ENCODE measurements around the gene FHAD1.

The FHAD1 gene

DNA sequence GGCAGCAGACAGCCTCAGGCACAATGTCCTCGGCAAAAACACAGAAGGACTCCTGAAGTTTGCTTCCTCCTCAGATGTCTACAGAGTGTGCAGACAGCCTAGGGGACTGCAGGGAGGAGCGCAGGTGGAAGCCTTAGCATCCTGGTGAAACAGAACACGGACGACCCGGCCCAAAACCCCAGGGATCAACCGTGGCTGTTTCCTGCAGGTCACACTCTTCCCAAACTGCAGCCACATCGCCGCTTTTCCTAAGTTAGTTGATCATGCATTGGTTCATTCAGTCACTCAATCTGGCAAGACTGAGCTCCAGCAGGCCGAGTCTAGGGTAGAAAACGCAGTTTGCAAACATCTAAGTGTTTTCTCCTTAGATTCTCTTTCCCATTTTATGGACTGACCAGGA is 33.4 kb downstream of the FHAD1 start (continued):
- TF ChIP-seq TOX (CRISPR knock-in tag; IDR thresholded peaks at IDR 0.05; ENCODE audit: borderline replicate concordance) (no peak), BACH2 (CRISPR knock-in tag; IDR thresholded peaks at IDR 0.05; ENCODE audit: borderline replicate concordance) (no peak), PPARA (CRISPR knock-in tag; IDR thresholded peaks at IDR 0.05; ENCODE audit: borderline replicate concordance) (no peak), ZNF70 (CRISPR knock-in tag; IDR thresholded peaks at IDR 0.05) (no peak), CSDC2 (CRISPR knock-in tag; IDR thresholded peaks at IDR 0.05) (no peak), RARB (CRISPR knock-in tag; IDR thresholded peaks at IDR 0.05) (no peak), ISL1 (CRISPR knock-in tag; IDR thresholded peaks at IDR 0.05) (no peak), POU6F1 (CRISPR knock-in tag; IDR thresholded peaks at IDR 0.05; ENCODE audit: borderline replicate concordance, low read depth) (no peak)

GRCh38 chr1:15282038-15282437 is 35.0 kb downstream of the FHAD1 start:
- no peak for ATAC-seq
- TF ChIP-seq, protein P1, sequence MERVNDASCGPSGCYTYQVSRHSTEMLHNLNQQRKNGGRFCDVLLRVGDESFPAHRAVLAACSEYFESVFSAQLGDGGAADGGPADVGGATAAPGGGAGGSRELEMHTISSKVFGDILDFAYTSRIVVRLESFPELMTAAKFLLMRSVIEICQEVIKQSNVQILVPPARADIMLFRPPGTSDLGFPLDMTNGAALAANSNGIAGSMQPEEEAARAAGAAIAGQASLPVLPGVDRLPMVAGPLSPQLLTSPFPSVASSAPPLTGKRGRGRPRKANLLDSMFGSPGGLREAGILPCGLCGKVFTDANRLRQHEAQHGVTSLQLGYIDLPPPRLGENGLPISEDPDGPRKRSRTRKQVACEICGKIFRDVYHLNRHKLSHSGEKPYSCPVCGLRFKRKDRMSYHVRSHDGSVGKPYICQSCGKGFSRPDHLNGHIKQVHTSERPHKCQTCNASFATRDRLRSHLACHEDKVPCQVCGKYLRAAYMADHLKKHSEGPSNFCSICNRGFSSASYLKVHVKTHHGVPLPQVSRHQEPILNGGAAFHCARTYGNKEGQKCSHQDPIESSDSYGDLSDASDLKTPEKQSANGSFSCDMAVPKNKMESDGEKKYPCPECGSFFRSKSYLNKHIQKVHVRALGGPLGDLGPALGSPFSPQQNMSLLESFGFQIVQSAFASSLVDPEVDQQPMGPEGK (CRISPR knock-in tag; IDR thresholded peaks at IDR 0.05; ENCODE audit: borderline replicate concordance): no peak
- TF ChIP-seq ZNF70 (CRISPR knock-in tag; IDR thresholded peaks at IDR 0.05) (no peak), PPARA (CRISPR knock-in tag; IDR thresholded peaks at IDR 0.05; ENCODE audit: borderline replicate concordance) (no peak), OSR1 (CRISPR knock-in tag; IDR thresholded peaks at IDR 0.05) (no peak), SNAI2 (CRISPR knock-in tag; IDR thresholded peaks at IDR 0.05) (no peak), ZNF565 (CRISPR knock-in tag; conservative IDR thresholded peaks at IDR 0.05; ENCODE audit: low read depth) (no peak), ZC3H10 (CRISPR knock-in tag; IDR thresholded peaks at IDR 0.05) (no peak), ISL1 (CRISPR knock-in tag; IDR thresholded peaks at IDR 0.05) (no peak), ESRRG (CRISPR knock-in tag; IDR thresholded peaks at IDR 0.05) (no peak)
- TF ChIP-seq, protein P2, sequence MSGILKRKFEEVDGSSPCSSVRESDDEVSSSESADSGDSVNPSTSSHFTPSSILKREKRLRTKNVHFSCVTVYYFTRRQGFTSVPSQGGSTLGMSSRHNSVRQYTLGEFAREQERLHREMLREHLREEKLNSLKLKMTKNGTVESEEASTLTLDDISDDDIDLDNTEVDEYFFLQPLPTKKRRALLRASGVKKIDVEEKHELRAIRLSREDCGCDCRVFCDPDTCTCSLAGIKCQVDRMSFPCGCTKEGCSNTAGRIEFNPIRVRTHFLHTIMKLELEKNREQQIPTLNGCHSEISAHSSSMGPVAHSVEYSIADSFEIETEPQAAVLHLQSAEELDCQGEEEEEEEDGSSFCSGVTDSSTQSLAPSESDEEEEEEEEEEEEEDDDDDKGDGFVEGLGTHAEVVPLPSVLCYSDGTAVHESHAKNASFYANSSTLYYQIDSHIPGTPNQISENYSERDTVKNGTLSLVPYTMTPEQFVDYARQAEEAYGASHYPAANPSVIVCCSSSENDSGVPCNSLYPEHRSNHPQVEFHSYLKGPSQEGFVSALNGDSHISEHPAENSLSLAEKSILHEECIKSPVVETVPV (CRISPR knock-in tag; IDR thresholded peaks at IDR 0.05): no peak

GRCh38 chr1:15282810-15283474 is 35.9 kb downstream of the FHAD1 start:
- TF ChIP-seq, protein P2 (CRISPR knock-in tag; IDR thresholded peaks at IDR 0.05): no peak
- no peak; the same call in 2 of the 3 replicates for ATAC-seq

- TF ChIP-seq ZC3H10 (CRISPR knock-in tag; IDR thresholded peaks at IDR 0.05): no peak
- TF ChIP-seq ZFP3 (CRISPR knock-in tag; IDR thresholded peaks at IDR 0.05): no peak
- ATAC-seq: peak; percentile 89
Observed at GRCh38 chr1:15283526-15283925, 36.5 kb downstream of the FHAD1 start.

DNA sequence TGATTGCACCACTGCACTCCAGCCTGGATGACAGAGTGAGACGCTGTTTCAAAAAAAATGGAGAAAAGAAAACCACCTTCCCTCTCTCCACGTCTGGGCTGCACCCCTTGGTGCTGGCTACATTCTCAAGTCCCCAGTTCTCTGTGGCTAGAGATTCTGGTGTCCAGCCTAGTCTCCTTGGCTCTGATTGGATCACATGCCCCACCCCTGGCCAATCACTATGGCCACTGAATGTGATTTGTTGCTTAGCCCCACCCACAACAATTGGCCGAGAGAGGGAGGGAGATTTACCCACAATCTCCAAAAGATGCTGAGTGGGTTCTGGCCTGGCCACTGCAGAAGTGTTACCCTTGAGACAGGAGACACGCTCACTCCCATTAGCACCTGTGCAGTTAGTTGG is 39.4 kb downstream of the FHAD1 start:
- no peak for ATAC-seq
- no peak for TF ChIP-seq ESRRG (CRISPR knock-in tag; IDR thresholded peaks at IDR 0.05)
- TF ChIP-seq, protein P3, sequence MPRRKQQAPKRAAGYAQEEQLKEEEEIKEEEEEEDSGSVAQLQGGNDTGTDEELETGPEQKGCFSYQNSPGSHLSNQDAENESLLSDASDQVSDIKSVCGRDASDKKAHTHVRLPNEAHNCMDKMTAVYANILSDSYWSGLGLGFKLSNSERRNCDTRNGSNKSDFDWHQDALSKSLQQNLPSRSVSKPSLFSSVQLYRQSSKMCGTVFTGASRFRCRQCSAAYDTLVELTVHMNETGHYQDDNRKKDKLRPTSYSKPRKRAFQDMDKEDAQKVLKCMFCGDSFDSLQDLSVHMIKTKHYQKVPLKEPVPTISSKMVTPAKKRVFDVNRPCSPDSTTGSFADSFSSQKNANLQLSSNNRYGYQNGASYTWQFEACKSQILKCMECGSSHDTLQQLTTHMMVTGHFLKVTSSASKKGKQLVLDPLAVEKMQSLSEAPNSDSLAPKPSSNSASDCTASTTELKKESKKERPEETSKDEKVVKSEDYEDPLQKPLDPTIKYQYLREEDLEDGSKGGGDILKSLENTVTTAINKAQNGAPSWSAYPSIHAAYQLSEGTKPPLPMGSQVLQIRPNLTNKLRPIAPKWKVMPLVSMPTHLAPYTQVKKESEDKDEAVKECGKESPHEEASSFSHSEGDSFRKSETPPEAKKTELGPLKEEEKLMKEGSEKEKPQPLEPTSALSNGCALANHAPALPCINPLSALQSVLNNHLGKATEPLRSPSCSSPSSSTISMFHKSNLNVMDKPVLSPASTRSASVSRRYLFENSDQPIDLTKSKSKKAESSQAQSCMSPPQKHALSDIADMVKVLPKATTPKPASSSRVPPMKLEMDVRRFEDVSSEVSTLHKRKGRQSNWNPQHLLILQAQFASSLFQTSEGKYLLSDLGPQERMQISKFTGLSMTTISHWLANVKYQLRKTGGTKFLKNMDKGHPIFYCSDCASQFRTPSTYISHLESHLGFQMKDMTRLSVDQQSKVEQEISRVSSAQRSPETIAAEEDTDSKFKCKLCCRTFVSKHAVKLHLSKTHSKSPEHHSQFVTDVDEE (CRISPR knock-in tag; IDR thresholded peaks at IDR 0.05): no peak
- no peak for TF ChIP-seq ISL1 (CRISPR knock-in tag; IDR thresholded peaks at IDR 0.05)
- no peak for TF ChIP-seq GLIS3 (CRISPR knock-in tag; IDR thresholded peaks at IDR 0.05)
- no peak for TF ChIP-seq RARB (CRISPR knock-in tag; IDR thresholded peaks at IDR 0.05)
- TF ChIP-seq ZFP3 (CRISPR knock-in tag; IDR thresholded peaks at IDR 0.05): no peak
- TF ChIP-seq TOX (CRISPR knock-in tag; IDR thresholded peaks at IDR 0.05; ENCODE audit: borderline replicate concordance): no peak
- no peak for TF ChIP-seq POU6F1 (CRISPR knock-in tag; IDR thresholded peaks at IDR 0.05; ENCODE audit: borderline replicate concordance, low read depth)
- TF ChIP-seq SNAI2 (CRISPR knock-in tag; IDR thresholded peaks at IDR 0.05): no peak
- TF ChIP-seq ARNTL (CRISPR knock-in tag; IDR thresholded peaks at IDR 0.05; ENCODE audit: borderline replicate concordance, low read depth): no peak
- no peak for TF ChIP-seq ZFP30 (CRISPR knock-in tag; IDR thresholded peaks at IDR 0.05)
- no peak for TF ChIP-seq CSDC2 (CRISPR knock-in tag; IDR thresholded peaks at IDR 0.05)
- no peak for TF ChIP-seq ZNF565 (CRISPR knock-in tag; conservative IDR thresholded peaks at IDR 0.05; ENCODE audit: low read depth)
- TF ChIP-seq ZNF8 (CRISPR knock-in tag; IDR thresholded peaks at IDR 0.05): no peak

Data from SK-N-SH treated with all-trans-retinoic acid at 6 μM for 48 hours (cell line).